ENCODE results near the gene FAM186B.

The FAM186B gene

GRCh38 chr12:49636979-49637755, 31.7 kb upstream of the FAM186B start:
- H3K9me3 Mint-ChIP-seq = no peaks in the 10 kb centered on the region
- H3K4me1 Mint-ChIP-seq = peaks cover 23% of the 10 kb centered on the region
- TF ChIP-seq CTCF (IDR thresholded peaks at IDR 0.05; ENCODE audit: unreplicated experiment in 3 of 3) = peak; percentile 68 to 73 (median 71)
- peaks cover 21% of the 10 kb centered on the region for H3K36me3 Mint-ChIP-seq (ENCODE audit: low read depth)
- peak overlapping the region in 2 of 3 experiments; percentile 4 to 11 for H3K4me3 Mint-ChIP-seq
- no peaks in the 10 kb centered on the region for H3K27me3 Mint-ChIP-seq (ENCODE audit: low read depth)
- peak overlapping the region; percentile 88 to 94 (median 93) for H3K27ac Mint-ChIP-seq

- Mint-ChIP-seq H3K4me3 (no peak overlapping the region), H3K4me1 (peaks cover 23% of the 10 kb centered on the region), H3K27ac (peak overlapping the region; percentile 88 to 94 (median 93)), H3K27me3 (ENCODE audit: low read depth) (no peaks in the 10 kb centered on the region), H3K36me3 (ENCODE audit: low read depth) (peaks cover 27% of the 10 kb centered on the region), H3K9me3 (no peaks in the 10 kb centered on the region)
- TF ChIP-seq CTCF (IDR thresholded peaks at IDR 0.05; ENCODE audit: unreplicated experiment in 3 of 3) = no peak
Observed at GRCh38 chr12:49636574-49636973, 31.1 kb upstream of the FAM186B start.

GRCh38 chr12:49635656-49636055, 30.2 kb upstream of the FAM186B start:
- no peaks in the 10 kb centered on the region for H3K9me3 Mint-ChIP-seq
- H3K36me3 Mint-ChIP-seq (ENCODE audit: low read depth) = peaks cover 24% of the 10 kb centered on the region
- no peak for TF ChIP-seq CTCF (IDR thresholded peaks at IDR 0.05; ENCODE audit: unreplicated experiment in 3 of 3)
- H3K4me3 Mint-ChIP-seq = no peak overlapping the region
- H3K4me1 Mint-ChIP-seq = peaks cover 23% of the 10 kb centered on the region
- H3K27me3 Mint-ChIP-seq (ENCODE audit: low read depth) = no peaks in the 10 kb centered on the region
- no peak overlapping the region for H3K27ac Mint-ChIP-seq

GRCh38 chr12:49635036-49635435, 29.6 kb upstream of the FAM186B start:
- H3K27ac Mint-ChIP-seq = peak overlapping the region in 1 of 3 experiments; percentile 59
- peaks cover 18% of the 10 kb centered on the region for H3K36me3 Mint-ChIP-seq (ENCODE audit: low read depth)
- no peaks in the 10 kb centered on the region for H3K27me3 Mint-ChIP-seq (ENCODE audit: low read depth)
- H3K4me1 Mint-ChIP-seq = peaks cover 23% of the 10 kb centered on the region
- H3K4me3 Mint-ChIP-seq = no peak overlapping the region
- H3K9me3 Mint-ChIP-seq = no peaks in the 10 kb centered on the region
- no peak for TF ChIP-seq CTCF (IDR thresholded peaks at IDR 0.05; ENCODE audit: unreplicated experiment in 3 of 3)

- H3K9me3 Mint-ChIP-seq = no peaks in the 10 kb centered on the region
- H3K27me3 Mint-ChIP-seq (ENCODE audit: low read depth) = no peaks in the 10 kb centered on the region
- H3K36me3 Mint-ChIP-seq (ENCODE audit: low read depth) = peaks cover 10% of the 10 kb centered on the region
- no peak overlapping the region for H3K27ac Mint-ChIP-seq
- H3K4me1 Mint-ChIP-seq = peaks cover 16% of the 10 kb centered on the region
- no peak for TF ChIP-seq CTCF (IDR thresholded peaks at IDR 0.05; ENCODE audit: unreplicated experiment in 3 of 3)
- H3K4me3 Mint-ChIP-seq = no peak overlapping the region
Observed at GRCh38 chr12:49633703-49634345, 28.4 kb upstream of the FAM186B start.

Measured in nephron (organoid).